Spleen (tissue), 11 donors: ENCODE data around the gene TOMM40L. TPM values are rescaled to one million over a fixed set of nuclear protein-coding genes. Genes with fewer than 3 reads are reported as not detected.

Source experiments
- DNase-seq: peaks from one replicate; pipeline ENCODE4 v3.0.0-alpha.2; 2020
- H3K27ac ChIP-seq, 8 donors: fragments of 200-600 bp; sonication (generic) in 7 of 8; 1 replicate in 4 of 8; 2 replicates in 4 of 8; pipeline versions ENCODE4 v1.5.0 to v1.8.0; 2016 to 2021; ENCODE audit warnings: inconsistent platforms in 4 of 8, mild to moderate bottlenecking in 4 of 8, moderate library complexity in 1 of 8
- H3K27me3 ChIP-seq, 7 donors: fragments of 200-600 bp; sonication (generic) in 6 of 7; replicated peaks in 1 of 7; 1 replicate in 4 of 7; 2 replicates in 3 of 7; pipeline versions ENCODE4 v1.5.0 to v1.8.0; 2016 to 2021; ENCODE audit warnings: inconsistent platforms in 3 of 7, mild to moderate bottlenecking in 1 of 7
- H3K36me3 ChIP-seq, 6 donors: fragments of 200-600 bp; sonication (generic) in 5 of 6; 1 replicate in 4 of 6; 2 replicates in 2 of 6; pipeline versions ENCODE4 v1.5.0 to v1.8.0; 2016 to 2021; ENCODE audit warnings: inconsistent platforms in 2 of 6
- H3K4me1 ChIP-seq, 6 donors: fragments of 200-600 bp; sonication (generic) in 5 of 6; 1 replicate in 3 of 6; 2 replicates in 3 of 6; pipeline versions ENCODE4 v1.5.0 to v1.8.0; 2016 to 2021; ENCODE audit warnings: inconsistent platforms in 3 of 6
- H3K4me3 ChIP-seq, 8 donors: fragments of 200-600 bp; sonication (generic) in 7 of 8; 1 replicate in 4 of 8; 2 replicates in 4 of 8; pipeline versions ENCODE4 v1.5.0 to v1.8.0; 2016 to 2021; ENCODE audit warnings: inconsistent platforms in 4 of 8, mild to moderate bottlenecking in 4 of 8, moderate library complexity in 2 of 8
- H3K9me3 ChIP-seq, 8 donors: fragments of 200-600 bp; sonication (generic) in 7 of 8; 1 replicate in 4 of 8; 2 replicates in 4 of 8; pipeline versions ENCODE4 v1.5.0 to v1.8.0; 2016 to 2021; ENCODE audit warnings: inconsistent platforms in 4 of 8
- POLR2A ChIP-seq, 3 donors: fragments of 450-650 bp; IDR thresholded peaks; one replicate each; pipeline ENCODE4 v1.5.1; 2017; ENCODE audit warnings: antibody characterized with exemption in 3 of 3, mild to moderate bottlenecking in 1 of 3
- POLR2AphosphoS5 ChIP-seq, 3 donors: sonication (generic); formaldehyde crosslinking; IDR thresholded peaks; one replicate each; pipeline ENCODE4 v1.5.1; 2017; ENCODE audit warnings: antibody characterized with exemption in 3 of 3
- whole genome bisulfite sequencing, 5 donors: extraction: QIAGEN DNeasy Blood & Tissue Kit in 3 of 5; methylation state at CpG; one replicate each; pipeline versions ENCODE4 v1.1.5 to v1.1.7; 2013 to 2018; 5-methylcytosine and 5-hydroxymethylcytosine counted together
- intact Hi-C: fragments of 100-400 bp; cut with DNase I; formaldehyde crosslinking; loops from one replicate; pipeline ENCODE4 v1.15.0; 2023; ENCODE audit warnings: low total_unique reads
- polyA plus RNA-seq, 3 donors: library from polyadenylated mRNA; stranded (reverse); fragments of 200-250 nt; gene quantifications; one replicate each; pipeline ENCODE4 v1.2.1, GENCODE V29; 2013
- total RNA-seq, 7 donors: library from RNA; depleted of rRNA in 3 of 7; stranded (reverse); fragments of >200 nt in 3 of 7; fragmentation: NEBNext Ultra II Directional in 4 of 7; extraction: Animal tissue kit (Norgen Biotek cat#: 25700) in 4 of 7; gene quantifications; one replicate each; pipeline versions ENCODE4 v1.1.0 to v1.2.1, GENCODE V29; 2016 to 2021
- TF ChIP-seq, protein P1 (sequence below), 11 experiments: fragments of 200-600 bp in 7 of 11; fragments of 450-650 bp in 4 of 11; sonication (generic) in 4 of 11; IDR thresholded peaks in 8 of 11; conservative IDR thresholded peaks in 3 of 11; 1 replicate in 7 of 11; 2 replicates in 4 of 11; pipeline versions ENCODE4 v1.4.0 to v1.8.0; 2016 to 2021; ENCODE audit warnings: antibody characterized with exemption in 11 of 11, inconsistent platforms in 4 of 11, mild to moderate bottlenecking in 1 of 11
- donor health status: healthy with polysubstance abuse.
- donor health status: DM: no; HTN: no; CAD: no; lungs with moderate emphysema.
- donor health status: DM: no; HTN: no; CAD: no.
- donor health status: Bipolar disorder and iron deficiency.
- donor health status: healthy.
- donor health status: DM: no; HTN: no; CAD: no.
- donor health status: DM: yes; HTN: yes; CAD: no.

Gene TOMM40L
- total and polyA plus RNA-seq, 10 donors, result 6.2 to 15.3 (median 9.5) TPM

DNA sequence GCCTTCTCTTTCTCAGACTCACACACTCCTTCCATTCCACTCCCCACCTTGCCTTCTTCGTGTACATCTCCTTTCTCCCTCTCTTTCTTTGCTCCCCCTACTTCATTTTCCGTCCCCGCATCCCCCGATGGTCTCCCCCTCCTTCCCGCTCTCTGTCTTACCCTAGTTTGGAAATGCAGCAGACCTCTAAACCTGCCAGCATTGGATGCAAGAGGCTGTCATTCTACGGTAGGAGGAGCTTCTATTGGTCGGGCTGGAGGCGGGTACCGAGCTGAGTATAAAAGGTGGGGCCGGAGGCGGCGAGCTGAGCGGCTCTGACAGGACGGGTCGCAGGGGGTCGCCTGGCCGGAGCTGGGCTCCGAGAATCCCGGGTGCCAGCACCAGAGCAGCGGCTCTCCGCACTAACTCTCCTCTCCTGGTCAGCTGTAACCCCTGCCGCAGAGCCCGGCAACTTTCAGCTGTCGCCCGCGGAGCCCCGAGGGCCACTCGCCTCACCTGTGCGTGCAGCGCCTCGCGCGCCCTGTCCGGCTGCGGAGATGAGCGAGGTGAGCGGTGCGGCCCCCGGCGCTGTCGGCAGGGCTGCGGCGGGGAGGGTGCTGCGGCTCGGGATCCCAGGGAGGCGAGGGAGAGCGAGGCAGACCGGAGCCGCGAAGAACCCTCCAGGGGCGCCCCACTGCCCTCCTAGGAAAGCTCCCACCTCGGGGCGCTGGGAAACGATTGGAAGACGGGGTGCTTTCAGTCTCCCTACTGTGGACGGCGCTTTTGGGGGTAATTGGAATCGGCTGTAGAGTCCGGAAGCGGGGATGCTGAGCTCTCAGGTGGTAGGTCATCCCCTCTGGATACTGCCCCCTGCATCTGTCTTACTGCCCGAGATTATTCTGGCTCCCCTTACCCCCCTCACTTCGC lies 32.8 kb downstream of the TOMM40L start, which contains the start of gene PCP4L1:
Gene PCP4L1 (plus strand): TSS at position 307 of the 906 bp plus-strand sequence. CDS start 230 bp downstream, at position 537.
- H3K36me3 ChIP-seq, result no peaks in the 10 kb centered on the region
- peaks cover 0 to 22% (median 17%) of the 10 kb centered on the region in 8 donors for H3K9me3 ChIP-seq
- DNase-seq, result peak; percentile 73
- TF ChIP-seq POLR2AphosphoS5 (IDR thresholded peaks at IDR 0.05), result no peak
- no peak for TF ChIP-seq POLR2A (IDR thresholded peaks at IDR 0.05)
- TF ChIP-seq, protein P1, sequence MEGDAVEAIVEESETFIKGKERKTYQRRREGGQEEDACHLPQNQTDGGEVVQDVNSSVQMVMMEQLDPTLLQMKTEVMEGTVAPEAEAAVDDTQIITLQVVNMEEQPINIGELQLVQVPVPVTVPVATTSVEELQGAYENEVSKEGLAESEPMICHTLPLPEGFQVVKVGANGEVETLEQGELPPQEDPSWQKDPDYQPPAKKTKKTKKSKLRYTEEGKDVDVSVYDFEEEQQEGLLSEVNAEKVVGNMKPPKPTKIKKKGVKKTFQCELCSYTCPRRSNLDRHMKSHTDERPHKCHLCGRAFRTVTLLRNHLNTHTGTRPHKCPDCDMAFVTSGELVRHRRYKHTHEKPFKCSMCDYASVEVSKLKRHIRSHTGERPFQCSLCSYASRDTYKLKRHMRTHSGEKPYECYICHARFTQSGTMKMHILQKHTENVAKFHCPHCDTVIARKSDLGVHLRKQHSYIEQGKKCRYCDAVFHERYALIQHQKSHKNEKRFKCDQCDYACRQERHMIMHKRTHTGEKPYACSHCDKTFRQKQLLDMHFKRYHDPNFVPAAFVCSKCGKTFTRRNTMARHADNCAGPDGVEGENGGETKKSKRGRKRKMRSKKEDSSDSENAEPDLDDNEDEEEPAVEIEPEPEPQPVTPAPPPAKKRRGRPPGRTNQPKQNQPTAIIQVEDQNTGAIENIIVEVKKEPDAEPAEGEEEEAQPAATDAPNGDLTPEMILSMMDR (IDR thresholded peaks at IDR 0.05 in 8 of 11, conservative IDR thresholded peaks at IDR 0.05 in 3 of 11), result no peak
- WGBS, 5 donors, result 3 to 7% (median 5%) methylated on average over 45 to 62 of the region's 62 CpGs
- peaks cover 4 to 60% (median 31%) of the 10 kb centered on the region in 7 donors for H3K27me3 ChIP-seq
- intact Hi-C loops, result no loop called here
- no peak within 1 kb of the TSS for H3K27ac ChIP-seq
- H3K4me1 ChIP-seq, result peaks cover 0 to 16% (median 12%) of the 10 kb centered on the region in 6 donors
- peak within 1 kb of the TSS; percentile 27 to 67 (median 35) for H3K4me3 ChIP-seq

DNA sequence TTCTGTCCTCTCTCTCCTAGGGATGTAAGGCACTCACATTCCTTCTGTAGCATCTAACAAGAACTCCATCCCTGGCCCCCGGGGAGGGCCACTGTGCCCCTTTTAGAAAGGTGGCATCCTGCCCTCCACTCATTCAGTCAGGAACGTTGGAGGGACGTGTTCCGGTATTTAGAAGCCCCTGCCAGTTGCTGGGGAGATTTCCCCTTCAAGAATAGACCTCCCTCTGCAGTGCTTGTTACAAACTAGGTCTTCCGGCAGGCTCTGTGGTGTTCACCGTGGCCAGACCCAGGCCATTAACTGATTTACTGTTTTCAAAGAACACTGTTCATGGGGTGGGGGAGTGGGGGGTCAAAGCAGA lies 33.5 kb downstream of the TOMM40L start:
- TF ChIP-seq POLR2A (IDR thresholded peaks at IDR 0.05), result no peak
- TF ChIP-seq, protein P1 (IDR thresholded peaks at IDR 0.05 in 8 of 11, conservative IDR thresholded peaks at IDR 0.05 in 3 of 11), result no peak
- no peak for TF ChIP-seq POLR2AphosphoS5 (IDR thresholded peaks at IDR 0.05)
- Histone ChIP-seq H3K4me3 (peak overlapping the region in 1 of 8 donors; percentile 67), H3K4me1 (peaks cover 0 to 16% (median 12%) of the 10 kb centered on the region in 6 donors), H3K9me3 (peaks cover 0 to 22% (median 17%) of the 10 kb centered on the region in 8 donors), H3K36me3 (no peaks in the 10 kb centered on the region), H3K27me3 (peaks cover 4 to 66% (median 31%) of the 10 kb centered on the region in 7 donors), H3K27ac (no peak overlapping the region)
- intact Hi-C loops, result no loop called here
- WGBS, 5 donors, result 45 to 62% (median 58%) methylated on average over 6 of the region's 6 CpGs
- no peak for DNase-seq

DNA sequence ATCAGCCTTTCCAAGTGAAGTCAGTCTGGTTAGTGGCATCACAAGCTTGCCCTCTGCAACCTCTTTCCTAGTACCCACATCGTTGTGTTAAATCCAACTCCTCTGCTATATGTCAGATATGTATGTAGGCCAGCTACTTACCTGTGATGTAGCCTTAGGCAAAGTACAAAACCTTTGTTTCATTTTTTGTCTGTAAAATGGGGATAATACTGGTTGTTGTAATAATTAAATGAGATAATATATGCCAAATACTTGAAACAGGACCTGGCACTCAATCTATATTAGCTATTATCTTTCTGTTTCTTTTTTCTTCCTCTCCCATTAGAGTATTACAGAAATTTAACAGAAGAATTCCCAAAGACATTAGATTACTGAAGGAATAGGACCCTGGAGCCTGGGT lies 33.9 kb downstream of the TOMM40L start:
- H3K36me3 ChIP-seq, result no peaks in the 10 kb centered on the region
- H3K27me3 ChIP-seq, result peaks cover 4 to 68% (median 31%) of the 10 kb centered on the region in 7 donors
- peaks cover 0 to 16% (median 12%) of the 10 kb centered on the region in 6 donors for H3K4me1 ChIP-seq
- H3K27ac ChIP-seq, result no peak overlapping the region
- intact Hi-C loops, result no loop called here
- no peak for DNase-seq
- H3K4me3 ChIP-seq, result no peak overlapping the region
- no peak for TF ChIP-seq POLR2A (IDR thresholded peaks at IDR 0.05)
- TF ChIP-seq, protein P1 (IDR thresholded peaks at IDR 0.05 in 8 of 11, conservative IDR thresholded peaks at IDR 0.05 in 3 of 11), result no peak
- no peak for TF ChIP-seq POLR2AphosphoS5 (IDR thresholded peaks at IDR 0.05)
- WGBS, 5 donors, result 77 to 95% (median 79%) methylated on average over 1 of the region's 1 CpG
- H3K9me3 ChIP-seq, result peaks cover 0 to 22% (median 17%) of the 10 kb centered on the region in 8 donors
